HCT116 (cell line): ENCODE results near the gene FCER2. TPM values are rescaled to one million over a fixed set of nuclear protein-coding genes. Genes with fewer than 3 reads are reported as not detected.

Experiments used
- ATAC-seq: fragments of 200-7000 bp; cut with Tn5 transposase; 2 replicates; pipeline ENCODE4 v1.9.1; 2020; ENCODE audit warnings: mild to moderate bottlenecking, moderate library complexity
- BruUV-seq: library from RNA; stranded (reverse); fragments of 400-500 nt; replicated peaks from 2 replicates; lab custom pipeline; 2021; lab: Mats Ljungman, UMichigan
- CTCF ChIA-PET: fragments of 300-600 bp; sonication (Branson Sonifier 250); formaldehyde crosslinking; loops from one replicate; lab custom pipeline; 2021; ENCODE audit warnings: antibody characterized with exemption; lab: Charles Lee
- POLR2A ChIA-PET: fragments of 300-600, 350-600 bp; sonication (Branson Sonifier 250); formaldehyde crosslinking; loops from one replicate; lab custom pipeline; 2021; ENCODE audit warnings: antibody characterized with exemption; lab: Charles Lee
- RAD21 ChIA-PET, 2 experiments: fragments of 300-600 bp; sonication (Branson Sonifier 250); formaldehyde crosslinking; loops; one replicate each; lab custom pipeline; 2023; ENCODE audit warnings: low total read pairs in 2 of 2; ENCODE audit not compliant: uncharacterized antibody in 2 of 2, unreplicated experiment in 2 of 2, low non-redundant PET in 1 of 2; lab: Charles Lee
- DNase-seq: peaks from one replicate; pipeline ENCODE4 v3.0.0-alpha.2; 2010; ENCODE audit warnings: low read depth, low spot score
- H2AFZ ChIP-seq: fragments of 200-600 bp; shearing (Covaris generic), sonication (generic); 2 replicates; pipeline ENCODE4 v1.6.1; 2017; ENCODE audit warnings: low read depth, mixed run types, mixed read lengths, antibody characterized with exemption, low read length; ENCODE audit not compliant: poor library complexity, severe bottlenecking
- H3K27ac ChIP-seq: 2 replicates; pipeline ENCODE4 v1.5.1; 2012; ENCODE audit warnings: low read depth, low read length
- H3K27me3 ChIP-seq: fragments of 200-600 bp; sonication (generic); 2 replicates; pipeline ENCODE4 v1.6.1; 2016; ENCODE audit warnings: mixed run types, low read length, mixed read lengths; ENCODE audit not compliant: insufficient read depth
- H3K36me3 ChIP-seq, 2 experiments: fragments of 200-500 bp in 1 of 2; fragments of 200-600 bp in 1 of 2; sonication (Bioruptor generic) in 1 of 2; sonication (generic) in 1 of 2; 2 replicates each; pipeline versions ENCODE4 v1.5.1 to v1.6.1; 2014 to 2016; ENCODE audit warnings: low read length in 2 of 2, inconsistent platforms in 1 of 2, mixed read lengths in 1 of 2, mixed run types in 1 of 2; ENCODE audit not compliant: insufficient read depth in 2 of 2, control insufficient read depth in 1 of 2
- H3K4me1 ChIP-seq, 2 experiments: fragments of 200-600 bp in 1 of 2; sonication (generic) in 1 of 2; 2 replicates each; pipeline versions ENCODE4 v1.5.1 to v1.6.1; 2012 to 2017; ENCODE audit warnings: low read length in 2 of 2, inconsistent platforms in 1 of 2, mild to moderate bottlenecking in 1 of 2, mixed read lengths in 1 of 2, mixed run types in 1 of 2, moderate library complexity in 1 of 2; ENCODE audit not compliant: insufficient read depth in 2 of 2, control insufficient read depth in 1 of 2
- H3K4me2 ChIP-seq: fragments of 200-600 bp; sonication (generic); 2 replicates; pipeline ENCODE4 v1.6.1; 2017; ENCODE audit warnings: mixed run types, low read length, mixed read lengths
- H3K4me3 ChIP-seq, 2 experiments: fragments of 200-600 bp in 1 of 2; sonication (generic) in 1 of 2; replicated peaks in 1 of 2; 2 replicates each; pipeline ENCODE4 v1.5.1; 2011 to 2016; ENCODE audit warnings: low read length in 2 of 2, control low read depth in 1 of 2, low read depth in 1 of 2, mild to moderate bottlenecking in 1 of 2, mixed read lengths in 1 of 2, mixed run types in 1 of 2
- H3K79me2 ChIP-seq: fragments of 200-600 bp; sonication (generic); 2 replicates; pipeline ENCODE4 v1.6.1; 2017; ENCODE audit warnings: mild to moderate bottlenecking, mixed run types, low read length, moderate library complexity, mixed read lengths; ENCODE audit not compliant: insufficient read depth
- H3K9ac ChIP-seq: fragments of 200-600 bp; sonication (generic); 2 replicates; pipeline ENCODE4 v1.6.1; 2016; ENCODE audit warnings: low read length, mixed read lengths
- H3K9me2 ChIP-seq: fragments of 200-600 bp; sonication (generic), shearing (Covaris generic); 2 replicates; pipeline ENCODE4 v1.6.1; 2017; ENCODE audit warnings: mixed run types, mild to moderate bottlenecking, moderate library complexity; ENCODE audit not compliant: insufficient read depth
- H3K9me3 ChIP-seq, 2 experiments: fragments of 200-500 bp in 1 of 2; fragments of 200-600 bp in 1 of 2; sonication (Bioruptor generic) in 1 of 2; sonication (generic) in 1 of 2; 2 replicates each; pipeline ENCODE4 v1.6.1; 2014 to 2017; ENCODE audit warnings: low read length in 2 of 2, mixed read lengths in 2 of 2, inconsistent platforms in 1 of 2, low read depth in 1 of 2, mild to moderate bottlenecking in 1 of 2, mixed run types in 1 of 2, moderate library complexity in 1 of 2; ENCODE audit not compliant: control insufficient read depth in 1 of 2, insufficient read depth in 1 of 2
- H4K20me1 ChIP-seq: fragments of 200-600 bp; sonication (generic), shearing (Covaris generic); 2 replicates; pipeline ENCODE4 v1.6.1; 2017; ENCODE audit warnings: mixed run types, mild to moderate bottlenecking, moderate library complexity; ENCODE audit not compliant: insufficient read depth
- CBX3 ChIP-seq: IDR thresholded peaks from 2 replicates; pipeline ENCODE4 v1.6.1; 2012; ENCODE audit warnings: low read depth
- CEBPB ChIP-seq: IDR thresholded peaks from 2 replicates; pipeline ENCODE4 v1.6.1; 2012; ENCODE audit warnings: low read depth
- ELF1 ChIP-seq: IDR thresholded peaks from 2 replicates; pipeline ENCODE4 v1.6.1; 2012; ENCODE audit warnings: low read depth, borderline replicate concordance
- FOSL1 ChIP-seq: IDR thresholded peaks from 2 replicates; pipeline ENCODE4 v1.6.1; 2012; ENCODE audit warnings: low read depth
- RAD21 ChIP-seq: IDR thresholded peaks from 2 replicates; pipeline ENCODE4 v1.6.1; 2012; ENCODE audit warnings: low read depth, mild to moderate bottlenecking
- SIN3A ChIP-seq: IDR thresholded peaks from 2 replicates; pipeline ENCODE4 v1.6.1; 2012; ENCODE audit warnings: low read depth
- SP1 ChIP-seq: IDR thresholded peaks from 2 replicates; pipeline ENCODE4 v1.6.1; 2012; ENCODE audit warnings: low read depth
- intact Hi-C: fragments of 100-400 bp; cut with micrococcal nuclease; formaldehyde crosslinking; loops from 2 replicates; pipeline ENCODE4 v1.10.0; 2022
- total RNA-seq: library from RNA; stranded (reverse); gene quantifications from one replicate; pipeline ENCODE4 v1.2.1, GENCODE V29; 2021; ENCODE audit not compliant: unreplicated experiment
- TF ChIP-seq, protein P1 (sequence below): IDR thresholded peaks from 2 replicates; pipeline ENCODE4 v1.6.1; 2011; ENCODE audit warnings: mild to moderate bottlenecking, low read length, moderate library complexity; ENCODE audit not compliant: insufficient replicate concordance; ENCODE audit errors: extremely low read depth

The FCER2 gene
- total RNA-seq, 1 experiment from 2014 or later: 0.20 TPM

- ATAC-seq: no peak
- RAD21 ChIA-PET: no interaction called here
- Histone ChIP-seq H3K9me2 (no peaks in the 10 kb centered on the region), H3K27ac (no peak overlapping the region), H2AFZ (no peak overlapping the region), H3K4me1 (no peaks in the 10 kb centered on the region), H3K4me2 (no peak overlapping the region), H3K9me3 (no peaks in the 10 kb centered on the region)
- POLR2A ChIA-PET: no interaction called here
- intact Hi-C loops: no loop called here
- CTCF ChIA-PET: no interaction called here
- BruUV-seq: no TSS peak
- TF ChIP-seq SP1 (no peak), ELF1 (no peak), CEBPB (no peak), FOSL1 (no peak), CBX3 (no peak), RAD21 (no peak), SIN3A (no peak)
- TF ChIP-seq, protein P1, sequence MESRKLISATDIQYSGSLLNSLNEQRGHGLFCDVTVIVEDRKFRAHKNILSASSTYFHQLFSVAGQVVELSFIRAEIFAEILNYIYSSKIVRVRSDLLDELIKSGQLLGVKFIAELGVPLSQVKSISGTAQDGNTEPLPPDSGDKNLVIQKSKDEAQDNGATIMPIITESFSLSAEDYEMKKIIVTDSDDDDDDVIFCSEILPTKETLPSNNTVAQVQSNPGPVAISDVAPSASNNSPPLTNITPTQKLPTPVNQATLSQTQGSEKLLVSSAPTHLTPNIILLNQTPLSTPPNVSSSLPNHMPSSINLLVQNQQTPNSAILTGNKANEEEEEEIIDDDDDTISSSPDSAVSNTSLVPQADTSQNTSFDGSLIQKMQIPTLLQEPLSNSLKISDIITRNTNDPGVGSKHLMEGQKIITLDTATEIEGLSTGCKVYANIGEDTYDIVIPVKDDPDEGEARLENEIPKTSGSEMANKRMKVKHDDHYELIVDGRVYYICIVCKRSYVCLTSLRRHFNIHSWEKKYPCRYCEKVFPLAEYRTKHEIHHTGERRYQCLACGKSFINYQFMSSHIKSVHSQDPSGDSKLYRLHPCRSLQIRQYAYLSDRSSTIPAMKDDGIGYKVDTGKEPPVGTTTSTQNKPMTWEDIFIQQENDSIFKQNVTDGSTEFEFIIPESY: no peak
- TF ChIP-seq, all 23 proteins: peak for 0
- Histone ChIP-seq H3K79me2 (no peaks in the 10 kb centered on the region), H4K20me1 (no peaks in the 10 kb centered on the region), H3K27me3 (peaks cover 13% of the 10 kb centered on the region; the same call in 1 of the 2 replicates), H3K36me3 (no peaks in the 10 kb centered on the region), H3K4me3 (no peak overlapping the region), H3K9ac (no peak overlapping the region)
- no peak for DNase-seq
Measured at GRCh38 chr19:7730286-7731217, 28.6 kb upstream of the FCER2 start.
